ENCODE measurements around the gene FGF18.

GRCh38 chr5:171475596-171475995 is 56.1 kb downstream of the FGF18 start:
- TF ChIP-seq CTCF (IDR thresholded peaks at IDR 0.05; ENCODE audit: poor library complexity), result no peak
- no peak for TF ChIP-seq EZH2 (IDR thresholded peaks at IDR 0.05; ENCODE audit: borderline replicate concordance)
- TF ChIP-seq EZH2phosphoT487 (IDR thresholded peaks at IDR 0.05; ENCODE audit: low read depth, severe bottlenecking, unreplicated experiment), result no peak

Measured in hepatocyte (in vitro differentiated cells).